OCI-LY7 (cell line): ENCODE data around the gene LRRC28. TPM values are rescaled to one million over a fixed set of nuclear protein-coding genes. Genes with fewer than 3 reads are reported as not detected.

ENCODE experiments used
- BruUV-seq: library from RNA; stranded (reverse); fragments of 400-500 nt; replicated peaks from 2 replicates; lab custom pipeline; 2021; lab: Mats Ljungman, UMichigan
- CTCF ChIA-PET: fragments of 300-600 bp; sonication (Branson Sonifier 250); formaldehyde crosslinking; loops from one replicate; lab custom pipeline; 2022; ENCODE audit warnings: antibody characterized with exemption; ENCODE audit not compliant: unreplicated experiment; lab: Charles Lee
- POLR2A ChIA-PET: fragments of 300-600 bp; sonication (Branson Sonifier 250); formaldehyde crosslinking; loops from one replicate; lab custom pipeline; 2022; ENCODE audit warnings: antibody characterized with exemption; lab: Charles Lee
- DNase-seq: peaks from one replicate; pipeline ENCODE4 v3.0.0-alpha.2; 2015; ENCODE audit warnings: low spot score
- H2AFZ ChIP-seq: fragments of 200-600 bp; sonication (generic), shearing (Covaris generic); 2 replicates; pipeline ENCODE4 v1.6.1; 2014; ENCODE audit warnings: mild to moderate bottlenecking, antibody characterized with exemption, low read length, moderate library complexity
- H3K27ac ChIP-seq: fragments of 200-600 bp; sonication (generic); 2 replicates; pipeline ENCODE4 v1.5.1; 2014; ENCODE audit warnings: mixed run types, low read depth, mild to moderate bottlenecking, moderate library complexity, low read length, inconsistent platforms; ENCODE audit not compliant: poor library complexity, severe bottlenecking
- H3K36me3 ChIP-seq: fragments of 200-600 bp; sonication (generic); 2 replicates; pipeline ENCODE4 v1.6.1; 2014; ENCODE audit warnings: mild to moderate bottlenecking, antibody characterized with exemption, low read length, moderate library complexity, mixed read lengths; ENCODE audit not compliant: insufficient read depth
- H3K4me1 ChIP-seq: fragments of 200-600 bp; sonication (generic); 2 replicates; pipeline ENCODE4 v1.5.1; 2014; ENCODE audit warnings: mild to moderate bottlenecking, low read length; ENCODE audit not compliant: insufficient read depth, poor library complexity, severe bottlenecking
- H3K4me2 ChIP-seq: fragments of 200-600 bp; sonication (generic); 2 replicates; pipeline ENCODE4 v1.6.1; 2014; ENCODE audit warnings: mild to moderate bottlenecking, low read length
- H3K4me3 ChIP-seq: fragments of 200-600 bp; sonication (generic); 2 replicates; pipeline ENCODE4 v1.5.1; 2014; ENCODE audit warnings: mild to moderate bottlenecking, low read depth, low read length; ENCODE audit not compliant: poor library complexity, severe bottlenecking
- H3K79me2 ChIP-seq: fragments of 200-600 bp; sonication (generic); 2 replicates; pipeline ENCODE4 v1.6.1; 2016; ENCODE audit warnings: low read depth, mild to moderate bottlenecking, low read length, moderate library complexity, mixed read lengths; ENCODE audit not compliant: insufficient read depth
- H3K9me2 ChIP-seq: fragments of 200-600 bp; sonication (generic); 2 replicates; pipeline ENCODE4 v1.6.1; 2016; ENCODE audit warnings: mild to moderate bottlenecking, low read length, mixed read lengths; ENCODE audit not compliant: insufficient read depth
- H3K9me3 ChIP-seq: fragments of 200-600 bp; sonication (generic); 2 replicates; pipeline ENCODE4 v1.6.1; 2014; ENCODE audit warnings: mild to moderate bottlenecking, mixed run types, low read length, mixed read lengths
- H4K20me1 ChIP-seq: fragments of 200-600 bp; sonication (generic); 2 replicates; pipeline ENCODE4 v1.6.1; 2014; ENCODE audit warnings: mild to moderate bottlenecking, antibody characterized with exemption, low read length, moderate library complexity, mixed read lengths; ENCODE audit not compliant: insufficient read depth
- CTCF ChIP-seq: fragments of 200-600 bp; sonication (generic); conservative IDR thresholded peaks from 2 replicates; pipeline ENCODE4 v1.5.1; 2014; ENCODE audit warnings: mild to moderate bottlenecking, antibody characterized with exemption, low read length, moderate library complexity, mixed read lengths
- EZH2phosphoT487 ChIP-seq: fragments of 200-600 bp; sonication (generic); IDR thresholded peaks from 2 replicates; pipeline ENCODE4 v1.6.1; 2018; ENCODE audit warnings: low read depth, borderline replicate concordance, mild to moderate bottlenecking, mixed run types, antibody characterized with exemption, low read length, moderate library complexity, mixed read lengths
- intact Hi-C: fragments of 100-400 bp; cut with micrococcal nuclease; formaldehyde crosslinking; loops from one replicate; pipeline ENCODE4 v1.10.0; 2022; ENCODE audit not compliant: unreplicated experiment
- total RNA-seq, 2 experiments: library from RNA; depleted of rRNA in 1 of 2; stranded (reverse); fragments of >200 nt in 1 of 2; shearing (Covaris generic) in 1 of 2; gene quantifications; 2 replicates each; pipeline ENCODE4 v1.2.3, GENCODE V29; 2014 to 2022

LRRC28 gene
- total RNA-seq, 2 experiments from 2014 or later: 25.7 to 30.2 TPM

- ChIA-PET CTCF (interaction anchor here (0.6 kb wide), 1 partner anchor 830 kb away, joined by 6 read pairs; no protein-coding TSS in a partner anchor), POLR2A (no interaction called here)
- no peaks in the 10 kb centered on the region for H3K9me2 ChIP-seq
- H3K79me2 ChIP-seq: no peaks in the 10 kb centered on the region
- no peaks in the 10 kb centered on the region for H4K20me1 ChIP-seq
- TF ChIP-seq CTCF: no peak
- TF ChIP-seq EZH2phosphoT487: no peak
- H3K36me3 ChIP-seq: no peaks in the 10 kb centered on the region
- no peaks in the 10 kb centered on the region for H3K9me3 ChIP-seq
- no peak overlapping the region for H3K27ac ChIP-seq
- BruUV-seq: no TSS peak
- H3K4me1 ChIP-seq: peaks cover 4% of the 10 kb centered on the region
- no peak overlapping the region for H3K4me2 ChIP-seq
- DNase-seq: no peak
- no peak overlapping the region for H2AFZ ChIP-seq
- no peak overlapping the region for H3K4me3 ChIP-seq
- intact Hi-C loops: no loop called here
These were observed 178.4 kb downstream of the LRRC28 start for GRCh38 chr15:99429681-99430081.

- no peak overlapping the region for H2AFZ ChIP-seq
- intact Hi-C loops: no loop called here
- no peak for DNase-seq
- no peaks in the 10 kb centered on the region for H3K36me3 ChIP-seq
- H3K79me2 ChIP-seq: no peaks in the 10 kb centered on the region
- no peaks in the 10 kb centered on the region for H4K20me1 ChIP-seq
- no peaks in the 10 kb centered on the region for H3K9me3 ChIP-seq
- peaks cover 4% of the 10 kb centered on the region for H3K4me1 ChIP-seq
- TF ChIP-seq CTCF (no peak), EZH2phosphoT487 (no peak)
- POLR2A ChIA-PET: no interaction called here
- CTCF ChIA-PET: no interaction called here
- no peaks in the 10 kb centered on the region for H3K9me2 ChIP-seq
- BruUV-seq: no TSS peak
- H3K4me2 ChIP-seq: no peak overlapping the region
- H3K4me3 ChIP-seq: no peak overlapping the region
- H3K27ac ChIP-seq: no peak overlapping the region
These were observed 179.7 kb downstream of the LRRC28 start for GRCh38 chr15:99430881-99431401.

GRCh38 chr15:99431661-99432091 is 180.4 kb downstream of the LRRC28 start:
- TF ChIP-seq CTCF (no peak), EZH2phosphoT487 (no peak)
- no peaks in the 10 kb centered on the region for H4K20me1 ChIP-seq
- H3K36me3 ChIP-seq: no peaks in the 10 kb centered on the region
- POLR2A ChIA-PET: interaction anchor here (0.5 kb wide), 1 partner anchor 154 kb away, joined by 3 read pairs; no protein-coding TSS in a partner anchor
- no peaks in the 10 kb centered on the region for H3K79me2 ChIP-seq
- no peak overlapping the region for H3K4me3 ChIP-seq
- intact Hi-C loops: no loop called here
- no TSS peak for BruUV-seq
- peaks cover 4% of the 10 kb centered on the region for H3K4me1 ChIP-seq
- no peak overlapping the region for H3K27ac ChIP-seq
- no peak for DNase-seq
- no peaks in the 10 kb centered on the region for H3K9me3 ChIP-seq
- H3K9me2 ChIP-seq: no peaks in the 10 kb centered on the region
- H2AFZ ChIP-seq: no peak overlapping the region
- H3K4me2 ChIP-seq: no peak overlapping the region
- CTCF ChIA-PET: no interaction called here
